ENCODE measurements around the gene PRPF8. TPM values are rescaled to one million over a fixed set of nuclear protein-coding genes. Genes with fewer than 3 reads are reported as not detected.
"Not testable (repeated sequence)": the region's sequence is repeated elsewhere in the genome, so short reads cannot be mapped to it uniquely, and the experiment has no call there.

The PRPF8 gene
- total RNA-seq, 1 donor from 2014 or later: 114 TPM

- Histone ChIP-seq H3K4me1 (peaks cover 16 to 44% of the 10 kb centered on the region in 2 donors), H3K27ac (peak overlapping the region in 1 of 2 donors; percentile 25), H3K4me3 (no peak overlapping the region), H3K9me3 (no peaks in the 10 kb centered on the region), H3K27me3 (no peaks in the 10 kb centered on the region), H3K36me3 (peaks cover 22 to 53% of the 10 kb centered on the region in 2 donors)
- DNase-seq (ENCODE audit: low spot score in 2 of 2): no peak
- TF ChIP-seq, protein P1, sequence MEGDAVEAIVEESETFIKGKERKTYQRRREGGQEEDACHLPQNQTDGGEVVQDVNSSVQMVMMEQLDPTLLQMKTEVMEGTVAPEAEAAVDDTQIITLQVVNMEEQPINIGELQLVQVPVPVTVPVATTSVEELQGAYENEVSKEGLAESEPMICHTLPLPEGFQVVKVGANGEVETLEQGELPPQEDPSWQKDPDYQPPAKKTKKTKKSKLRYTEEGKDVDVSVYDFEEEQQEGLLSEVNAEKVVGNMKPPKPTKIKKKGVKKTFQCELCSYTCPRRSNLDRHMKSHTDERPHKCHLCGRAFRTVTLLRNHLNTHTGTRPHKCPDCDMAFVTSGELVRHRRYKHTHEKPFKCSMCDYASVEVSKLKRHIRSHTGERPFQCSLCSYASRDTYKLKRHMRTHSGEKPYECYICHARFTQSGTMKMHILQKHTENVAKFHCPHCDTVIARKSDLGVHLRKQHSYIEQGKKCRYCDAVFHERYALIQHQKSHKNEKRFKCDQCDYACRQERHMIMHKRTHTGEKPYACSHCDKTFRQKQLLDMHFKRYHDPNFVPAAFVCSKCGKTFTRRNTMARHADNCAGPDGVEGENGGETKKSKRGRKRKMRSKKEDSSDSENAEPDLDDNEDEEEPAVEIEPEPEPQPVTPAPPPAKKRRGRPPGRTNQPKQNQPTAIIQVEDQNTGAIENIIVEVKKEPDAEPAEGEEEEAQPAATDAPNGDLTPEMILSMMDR (IDR thresholded peaks at IDR 0.05): no peak
- intact Hi-C loops (cut with DNase I): loop anchor here (5.0 to 10.0 kb wide), 2 partner anchors 45 to 227 kb away; no protein-coding TSS in a partner anchor
Measured at GRCh38 chr17:1711804-1712203, 27.1 kb upstream of the PRPF8 start.

- TF ChIP-seq, protein P1 (IDR thresholded peaks at IDR 0.05): no peak
- Histone ChIP-seq H3K9me3 (no peaks in the 10 kb centered on the region), H3K27me3 (no peaks in the 10 kb centered on the region), H3K4me3 (peak overlapping the region; percentile 73 to 85), H3K36me3 (peaks cover 22 to 53% of the 10 kb centered on the region in 2 donors), H3K4me1 (peaks cover 16 to 44% of the 10 kb centered on the region in 2 donors), H3K27ac (peak overlapping the region; percentile 79 to 80)
- no peak for DNase-seq (ENCODE audit: low spot score in 2 of 2)
- intact Hi-C loops (cut with DNase I): loop anchor here (1.0 to 10.0 kb wide), 3 partner anchors 27 to 226 kb away; partner anchors contain the start of gene PRPF8
Measured at GRCh38 chr17:1710807-1711553, 26.3 kb upstream of the PRPF8 start.

DNA sequence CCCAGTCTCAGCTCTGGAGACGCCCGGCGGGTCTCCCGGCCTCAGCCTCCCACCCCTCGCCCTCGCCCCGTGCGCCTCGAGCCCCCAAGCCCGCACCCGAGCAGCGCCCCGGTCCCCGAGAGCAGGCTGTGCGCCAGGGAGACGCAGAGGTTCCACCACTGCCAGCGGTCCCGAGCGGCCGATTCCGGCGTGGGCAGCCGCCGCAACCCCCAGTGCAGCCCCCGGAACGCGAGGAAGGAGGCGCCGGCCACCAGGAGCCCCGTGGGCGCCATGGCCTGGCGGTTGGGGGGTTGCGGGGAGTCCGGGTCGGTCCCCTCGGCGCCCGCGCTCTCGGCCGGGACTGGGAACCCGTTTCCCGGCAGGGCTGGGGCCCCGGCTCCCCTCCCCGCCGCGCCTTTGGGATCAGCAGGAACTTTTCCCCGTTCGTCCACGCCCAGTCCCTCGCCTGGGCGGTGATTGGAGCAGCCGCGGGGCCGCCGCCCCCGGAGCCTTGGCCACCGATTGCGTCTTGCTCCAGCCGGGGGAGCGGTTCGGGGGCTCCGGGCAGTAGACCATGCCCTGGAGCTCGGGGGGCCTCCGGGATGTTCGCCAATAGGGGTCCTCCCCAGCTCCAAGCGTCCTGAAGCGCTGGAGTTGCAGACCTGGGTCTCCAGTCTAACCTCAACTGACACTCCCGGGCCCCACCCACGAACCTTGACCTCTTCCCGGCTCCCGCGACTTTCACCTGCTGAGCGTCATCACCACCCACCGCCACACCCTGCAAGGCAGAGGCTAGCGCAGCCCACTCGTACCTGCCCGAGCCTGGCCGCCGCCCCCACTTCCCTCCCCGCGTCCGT, 25.5 kb upstream of the PRPF8 start, which contains the start of gene TLCD2:
TLCD2 (minus strand) TSS at position 407 of the 836 bp plus-strand sequence; CDS start at position 272, 135 bp downstream.
- intact Hi-C loops (cut with DNase I): loop anchor here (1.0 to 10.0 kb wide), 3 partner anchors 26 to 225 kb away; partner anchors contain the start of gene PRPF8
- Histone ChIP-seq H3K9me3 (no peaks in the 10 kb centered on the region), H3K27me3 (no peaks in the 10 kb centered on the region), H3K27ac (peak within 1 kb of the TSS; percentile 79 to 80), H3K4me1 (peaks cover 16 to 44% of the 10 kb centered on the region in 2 donors), H3K36me3 (peaks cover 22 to 48% of the 10 kb centered on the region in 2 donors), H3K4me3 (peak within 1 kb of the TSS; percentile 73 to 85)
- peak in 1 of 2 donors; percentile 84 for DNase-seq (ENCODE audit: low spot score in 2 of 2)
- TF ChIP-seq, protein P1 (IDR thresholded peaks at IDR 0.05): peak in 1 of 3 experiments; percentile 4

GRCh38 chr17:1709403-1709951, 24.8 kb upstream of the PRPF8 start:
- H3K27me3 ChIP-seq: no peaks in the 10 kb centered on the region
- peak overlapping the region; percentile 79 to 80 for H3K27ac ChIP-seq
- TF ChIP-seq, protein P1 (IDR thresholded peaks at IDR 0.05): no peak
- no peaks in the 10 kb centered on the region for H3K9me3 ChIP-seq
- intact Hi-C loops (cut with DNase I): no loop called here
- H3K36me3 ChIP-seq: peaks cover 22 to 48% of the 10 kb centered on the region in 2 donors
- DNase-seq (ENCODE audit: low spot score in 2 of 2): no peak
- H3K4me3 ChIP-seq: peak overlapping the region; percentile 73 to 85
- peaks cover 16 to 44% of the 10 kb centered on the region in 2 donors for H3K4me1 ChIP-seq

- DNase-seq (ENCODE audit: low spot score in 2 of 2); H3K4me3 ChIP-seq; H3K27ac ChIP-seq; intact Hi-C loops (cut with DNase I); H3K27me3 ChIP-seq; H3K9me3 ChIP-seq: not testable (repeated sequence)
- Histone ChIP-seq H3K36me3 (peaks cover 20 to 44% of the 10 kb centered on the region in 2 donors), H3K4me1 (peaks cover 10 to 40% of the 10 kb centered on the region in 2 donors)
Measured at GRCh38 chr17:1708791-1709346, 24.2 kb upstream of the PRPF8 start.
